GM19467 (cell line): ENCODE results near the gene EVX2.

Experiments used
- ATAC-seq: cut with Tn5 transposase; IDR thresholded peaks from one replicate; pipeline ENCODE4 v1.9.1; 2021; ENCODE audit warnings: mild to moderate bottlenecking, moderate library complexity; ENCODE audit not compliant: unreplicated experiment

Gene EVX2

DNA sequence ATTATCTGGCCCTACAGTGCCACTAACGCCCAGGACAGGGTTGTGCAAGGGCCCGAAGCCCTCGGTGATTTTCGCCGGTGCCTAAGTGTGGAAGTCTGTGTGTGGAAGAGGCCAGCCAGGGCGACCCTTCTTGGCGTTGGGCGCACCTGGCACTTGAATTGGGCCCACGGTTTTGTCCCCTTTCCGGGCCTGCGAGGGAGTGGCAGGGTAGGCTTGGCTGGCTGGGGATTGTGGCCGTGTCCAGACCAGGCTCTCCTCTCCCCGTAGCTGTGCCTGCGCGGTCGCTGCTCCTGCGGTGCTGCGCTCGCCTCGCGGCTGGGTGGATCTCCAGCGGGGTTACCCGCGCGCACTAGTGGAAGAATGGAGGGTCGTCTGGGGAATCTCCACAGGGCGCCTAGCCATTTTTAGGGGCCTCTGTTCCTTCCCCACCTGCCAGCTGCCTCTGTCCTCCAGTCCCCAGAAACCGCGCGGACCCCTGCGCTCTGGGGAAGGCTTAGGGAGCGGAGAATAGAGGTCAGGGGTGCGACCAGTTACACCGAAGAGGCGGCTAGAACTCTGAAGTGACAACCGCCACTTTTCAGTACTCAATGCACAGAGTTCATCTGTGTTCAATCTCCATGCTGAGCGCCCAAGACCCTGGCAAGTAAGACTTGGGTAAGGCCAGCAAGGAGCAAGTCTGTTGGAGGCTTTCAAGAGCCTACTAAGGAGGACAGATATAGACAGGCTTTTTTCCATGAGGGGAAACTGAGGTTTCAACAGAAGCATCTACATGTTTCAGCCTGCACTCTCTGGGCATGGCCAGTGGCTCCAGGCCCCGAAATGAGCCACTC lies 16.0 kb downstream of the EVX2 start:
- no peak for ATAC-seq

DNA sequence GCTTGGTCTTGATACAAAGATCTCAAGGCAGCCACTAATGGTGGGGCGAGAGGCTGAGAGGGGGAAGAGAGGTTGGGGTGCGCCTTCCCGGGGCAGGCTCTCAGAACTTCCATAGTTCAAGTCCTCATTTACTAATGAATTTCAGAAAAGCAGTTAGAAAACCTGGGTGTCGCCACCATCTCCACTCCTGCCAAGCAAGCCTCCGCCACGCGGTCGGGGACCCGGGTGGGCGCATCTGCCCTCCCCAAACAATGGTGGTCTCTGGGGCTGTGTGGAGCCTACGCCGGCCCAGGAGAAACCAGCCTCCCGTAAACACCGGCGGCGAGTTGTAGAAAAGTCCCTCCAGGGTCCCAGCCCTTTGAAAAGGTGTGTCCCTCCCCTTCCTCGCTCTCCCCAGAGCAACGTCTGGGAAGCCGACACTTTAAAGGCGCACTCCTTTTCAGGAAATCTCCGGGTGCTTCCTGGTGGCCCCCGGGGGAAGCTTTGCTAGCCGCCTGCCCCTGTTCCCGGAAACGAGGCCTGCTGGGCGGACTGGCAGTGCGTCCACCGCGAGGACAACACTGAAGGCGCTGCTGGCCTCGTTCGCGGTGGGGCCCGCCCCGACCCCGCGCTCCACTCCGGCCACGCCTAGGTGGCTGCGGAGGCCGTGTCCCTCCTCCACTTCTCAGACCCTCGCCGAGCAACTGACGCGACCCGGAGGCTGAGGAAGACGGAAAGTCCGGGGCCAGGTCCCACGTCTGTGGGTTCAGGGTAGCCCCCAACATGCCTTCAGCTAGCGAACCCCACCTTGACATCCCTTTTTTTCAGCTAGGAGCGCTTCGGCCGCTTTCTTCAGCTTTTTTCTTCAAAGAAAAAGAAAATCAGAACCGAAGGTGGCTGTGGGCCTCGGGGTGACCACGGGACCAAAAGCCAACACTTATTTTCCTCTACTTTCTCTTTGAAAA lies 16.8 kb downstream of the EVX2 start:
- ATAC-seq: no peak

DNA sequence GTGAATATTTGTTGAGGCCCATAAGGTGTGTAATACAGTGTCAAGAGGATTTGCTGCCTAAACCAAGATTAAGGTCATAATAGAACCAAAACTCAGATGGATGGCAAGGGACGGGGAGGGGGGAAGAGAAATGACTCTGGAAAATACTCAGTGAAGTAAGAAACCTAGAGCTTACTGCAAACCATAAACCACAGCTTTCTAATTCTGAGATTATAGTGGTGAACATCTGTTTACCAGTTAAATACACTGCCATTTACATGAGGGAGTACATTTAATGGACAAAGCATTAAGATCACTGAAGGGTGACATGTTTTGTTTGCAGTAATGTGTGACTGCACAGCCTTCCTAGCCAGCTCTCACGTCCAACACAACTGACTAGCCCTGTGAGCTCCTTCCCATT lies 19.8 kb downstream of the EVX2 start:
- ATAC-seq: no peak

DNA sequence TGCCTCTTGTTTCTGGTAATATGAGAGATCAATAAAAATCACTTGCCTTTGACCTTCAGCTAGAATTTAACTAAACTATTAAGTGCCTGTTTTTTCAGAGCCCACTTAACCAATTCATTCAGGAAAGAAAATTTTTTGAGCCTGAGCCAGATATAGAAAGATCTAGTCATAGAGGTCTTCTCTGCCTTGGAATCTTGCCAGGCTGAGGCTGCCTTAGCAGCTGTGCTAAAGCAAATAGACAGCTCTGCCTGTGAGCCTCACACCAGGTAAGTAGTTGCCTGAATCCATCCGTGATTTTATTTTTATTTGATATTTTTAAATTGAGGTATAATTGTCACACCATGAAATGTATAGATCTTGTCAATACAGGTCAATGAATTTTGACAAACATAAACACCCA lies 27.4 kb downstream of the EVX2 start:
- ATAC-seq: no peak

DNA sequence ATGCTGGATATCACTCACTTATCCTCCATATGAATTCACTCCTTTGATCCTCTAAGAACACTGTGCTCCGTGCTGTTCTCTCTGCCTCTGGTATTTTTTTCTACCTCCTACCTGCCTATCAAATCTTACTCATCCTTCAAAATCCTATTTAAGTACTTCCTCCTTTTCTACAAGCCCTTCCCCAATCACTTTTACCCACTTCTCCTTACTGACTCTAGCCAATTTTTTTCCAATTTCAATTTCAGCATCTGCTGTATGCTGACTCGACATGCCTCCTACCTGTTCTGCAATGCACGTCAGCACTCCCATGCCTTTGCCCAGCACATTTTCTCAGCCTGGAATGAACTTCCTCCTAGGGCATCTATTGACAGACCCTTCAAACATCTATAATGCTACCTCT lies 44.4 kb downstream of the EVX2 start:
- no peak for ATAC-seq

DNA sequence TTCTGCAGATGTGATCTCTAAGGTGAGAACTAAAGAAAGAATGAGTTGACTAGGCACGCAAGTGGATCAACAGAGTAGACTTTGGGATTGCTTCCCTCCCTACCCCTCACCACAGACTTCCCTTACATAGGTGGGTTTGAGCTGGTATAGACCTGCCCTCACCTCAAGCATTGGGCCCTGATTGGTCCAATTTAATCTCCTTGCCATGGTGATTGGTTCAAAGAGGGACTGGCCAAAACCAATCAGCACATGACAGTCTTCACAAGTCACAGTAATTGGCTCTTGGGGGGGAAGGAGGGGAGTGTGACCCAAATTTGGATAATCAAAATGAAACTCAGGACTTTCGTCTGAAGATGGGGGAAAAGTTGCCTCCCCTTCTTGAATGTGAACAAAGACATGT lies 45.1 kb downstream of the EVX2 start:
- no peak for ATAC-seq

- no peak for ATAC-seq
Measured at GRCh38 chr2:176035013-176035691, 48.6 kb downstream of the EVX2 start.

DNA sequence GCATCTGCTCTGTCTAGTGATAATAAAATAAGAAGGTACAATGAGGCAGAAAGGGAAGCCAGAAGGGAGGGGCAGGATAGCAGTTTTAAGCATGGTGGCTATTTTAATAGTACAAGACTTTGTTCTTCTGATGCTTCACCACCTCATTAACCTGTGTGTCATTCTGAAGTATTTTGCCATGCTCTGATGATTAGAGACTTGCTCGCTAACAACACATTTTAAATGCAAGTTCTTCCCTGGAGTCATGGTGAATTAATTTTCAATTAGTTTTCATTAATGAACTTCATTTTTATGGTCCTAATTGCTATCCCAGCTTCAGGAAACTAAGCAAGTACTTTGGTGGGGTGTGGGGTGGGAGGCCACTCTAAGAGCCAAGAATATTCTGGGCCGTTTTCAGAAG lies 56.0 kb downstream of the EVX2 start:
- no peak for ATAC-seq
